GM19455 (cell line): ENCODE results near the gene C1orf21.

Source experiments
- ATAC-seq: cut with Tn5 transposase; IDR thresholded peaks from one replicate; pipeline ENCODE4 v1.9.1; 2021; ENCODE audit not compliant: unreplicated experiment

Gene C1orf21

GRCh38 chr1:184512724-184513123 lies 125.9 kb downstream of the C1orf21 start:
- ATAC-seq, result no peak

- ATAC-seq, result no peak
Observed at GRCh38 chr1:184513421-184513820, 126.6 kb downstream of the C1orf21 start.

- ATAC-seq, result no peak
Observed at GRCh38 chr1:184513966-184514365, 127.1 kb downstream of the C1orf21 start.

- ATAC-seq, result no peak
Observed at GRCh38 chr1:184514447-184514846, 127.6 kb downstream of the C1orf21 start.

DNA sequence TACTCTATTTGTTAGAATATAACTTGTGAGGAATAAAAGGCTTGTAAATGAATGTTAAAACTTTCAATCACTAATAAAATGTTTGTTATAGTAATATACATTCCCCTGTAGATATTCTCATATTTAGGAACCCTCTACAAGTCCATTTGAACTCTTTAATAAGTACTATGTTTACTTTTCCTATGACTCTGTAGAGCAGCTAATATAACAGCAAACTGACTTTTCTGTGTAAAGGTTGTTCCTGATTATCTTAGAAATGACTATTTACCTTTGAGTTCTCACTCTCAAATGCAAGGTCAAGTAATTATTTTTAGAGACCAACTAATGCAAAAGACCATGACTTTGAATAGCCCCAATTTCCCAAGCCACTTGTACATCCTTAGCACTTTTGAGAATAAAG lies 130.3 kb downstream of the C1orf21 start:
- no peak for ATAC-seq

- ATAC-seq, result no peak
Observed at GRCh38 chr1:184518736-184519357, 132.0 kb downstream of the C1orf21 start.

- ATAC-seq, result no peak
Observed at GRCh38 chr1:184520336-184520735, 133.5 kb downstream of the C1orf21 start.

- no peak for ATAC-seq
Observed at GRCh38 chr1:184524248-184524647, 137.4 kb downstream of the C1orf21 start.

- no peak for ATAC-seq
Observed at GRCh38 chr1:184527402-184527801, 140.6 kb downstream of the C1orf21 start.

DNA sequence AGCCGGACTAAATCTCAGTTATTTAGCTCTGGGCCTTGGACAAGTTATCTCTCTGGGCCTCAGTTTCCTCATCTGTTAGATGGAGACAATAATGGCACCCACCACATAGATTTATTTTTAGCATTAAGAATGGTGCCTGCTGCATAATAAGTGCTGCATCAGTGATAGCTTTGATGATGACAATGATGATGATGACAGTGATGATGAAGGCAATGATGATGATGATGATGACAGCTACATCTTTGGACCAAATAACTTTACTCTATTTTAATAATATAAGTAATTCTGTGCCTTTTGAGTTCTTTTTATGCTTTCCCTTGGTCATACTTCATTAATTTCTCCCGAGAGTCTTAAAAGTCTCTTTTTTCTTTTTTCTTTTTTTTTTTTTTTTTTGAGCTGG lies 143.4 kb downstream of the C1orf21 start:
- no peak for ATAC-seq

DNA sequence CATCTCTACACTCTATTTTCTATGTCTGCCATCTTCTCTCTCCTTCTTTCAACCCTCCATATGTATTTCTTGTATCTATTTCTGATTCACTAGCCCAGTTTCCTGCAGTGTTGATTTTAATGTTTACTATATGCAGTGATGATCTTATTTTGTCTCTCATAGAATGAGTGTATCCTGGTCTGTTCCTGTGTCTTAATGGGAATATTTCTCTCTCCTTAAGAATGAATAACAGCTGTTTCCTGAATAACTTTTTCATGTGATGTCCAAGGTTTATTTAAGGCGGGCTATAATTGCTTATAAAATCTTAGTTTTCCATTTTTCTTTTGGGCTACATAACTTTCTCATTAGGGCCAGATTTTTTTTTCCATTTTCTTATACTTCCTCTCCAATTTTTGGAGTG lies 144.5 kb downstream of the C1orf21 start:
- no peak for ATAC-seq

DNA sequence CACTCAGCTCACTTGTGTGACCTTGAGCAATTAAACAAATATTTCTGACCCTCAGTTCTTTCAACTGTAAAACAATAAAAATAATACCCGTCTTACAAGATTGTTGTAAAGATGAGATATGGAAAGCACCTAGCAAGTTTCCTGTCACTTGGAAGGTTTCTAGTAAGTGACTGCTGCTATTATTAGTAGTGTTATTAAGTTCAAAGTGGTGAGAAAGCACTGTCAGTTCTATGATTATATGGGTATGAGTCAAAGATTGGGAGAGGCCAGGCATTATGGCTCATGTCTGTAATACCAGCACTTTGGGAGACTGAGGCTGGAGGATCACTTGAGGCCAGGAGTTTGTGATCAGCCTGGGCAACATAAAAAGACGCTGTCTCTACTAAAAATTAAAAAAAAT lies 145.4 kb downstream of the C1orf21 start:
- no peak for ATAC-seq

- ATAC-seq, result no peak
Observed at GRCh38 chr1:184533049-184533448, 146.2 kb downstream of the C1orf21 start.

DNA sequence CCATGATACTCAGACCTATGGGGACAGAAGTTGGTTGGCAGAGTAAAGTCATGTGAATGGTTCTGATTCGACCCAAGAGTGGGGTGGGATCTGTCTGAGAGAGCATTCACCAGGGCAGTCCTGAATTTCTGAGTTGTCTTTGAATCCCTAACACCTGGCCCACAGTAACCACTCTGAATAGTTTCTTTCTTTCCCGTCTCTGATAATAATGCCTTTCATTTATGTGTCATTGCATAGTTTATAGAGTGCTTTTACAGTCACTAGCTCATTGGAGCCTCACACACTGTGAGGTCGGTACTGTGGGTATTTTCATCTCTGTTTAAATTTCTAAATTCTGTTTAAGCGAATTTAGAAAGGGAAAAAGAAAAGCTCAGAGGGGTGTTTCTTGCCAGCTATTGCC lies 147.1 kb downstream of the C1orf21 start:
- ATAC-seq, result no peak

- ATAC-seq, result no peak
Observed at GRCh38 chr1:184534690-184535089, 147.9 kb downstream of the C1orf21 start.

- ATAC-seq, result no peak
Observed at GRCh38 chr1:184535191-184535970, 148.6 kb downstream of the C1orf21 start.

DNA sequence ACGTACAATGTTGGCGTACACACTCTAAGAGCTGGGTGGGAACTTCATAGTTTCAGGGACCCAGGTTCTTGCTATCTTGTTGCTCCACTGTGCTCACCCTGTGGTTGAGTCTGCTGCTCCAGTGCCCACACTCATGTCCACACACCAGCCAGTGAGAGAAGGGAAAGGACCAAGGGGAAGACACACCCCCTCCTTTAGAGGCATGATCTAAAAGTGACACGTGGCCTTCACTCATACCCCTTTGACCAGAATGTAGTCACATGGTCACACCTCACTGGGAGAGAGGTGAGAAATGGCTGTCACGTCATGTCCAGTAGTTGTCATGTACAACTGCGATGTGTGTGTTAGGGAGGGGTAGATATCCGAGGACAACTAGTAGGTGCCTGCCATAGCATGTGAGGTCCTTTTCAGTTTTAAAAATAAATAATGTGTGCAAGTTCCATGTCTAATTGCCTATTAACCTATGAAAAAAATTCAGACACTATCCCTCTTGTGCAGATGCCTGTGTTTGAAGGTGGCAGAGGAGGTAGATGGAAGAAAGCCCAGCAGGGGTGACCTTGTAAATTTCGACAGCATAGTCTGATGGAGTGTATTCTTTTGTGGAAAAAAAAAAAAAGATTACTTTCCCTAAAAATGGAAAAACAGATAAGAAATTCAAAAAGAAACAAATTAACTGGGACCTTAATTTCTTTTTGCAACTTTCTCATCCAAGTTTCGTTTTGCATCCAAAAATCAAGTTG lies 149.6 kb downstream of the C1orf21 start:
- no peak for ATAC-seq

GRCh38 chr1:184539580-184539979 lies 152.8 kb downstream of the C1orf21 start:
- no peak for ATAC-seq

DNA sequence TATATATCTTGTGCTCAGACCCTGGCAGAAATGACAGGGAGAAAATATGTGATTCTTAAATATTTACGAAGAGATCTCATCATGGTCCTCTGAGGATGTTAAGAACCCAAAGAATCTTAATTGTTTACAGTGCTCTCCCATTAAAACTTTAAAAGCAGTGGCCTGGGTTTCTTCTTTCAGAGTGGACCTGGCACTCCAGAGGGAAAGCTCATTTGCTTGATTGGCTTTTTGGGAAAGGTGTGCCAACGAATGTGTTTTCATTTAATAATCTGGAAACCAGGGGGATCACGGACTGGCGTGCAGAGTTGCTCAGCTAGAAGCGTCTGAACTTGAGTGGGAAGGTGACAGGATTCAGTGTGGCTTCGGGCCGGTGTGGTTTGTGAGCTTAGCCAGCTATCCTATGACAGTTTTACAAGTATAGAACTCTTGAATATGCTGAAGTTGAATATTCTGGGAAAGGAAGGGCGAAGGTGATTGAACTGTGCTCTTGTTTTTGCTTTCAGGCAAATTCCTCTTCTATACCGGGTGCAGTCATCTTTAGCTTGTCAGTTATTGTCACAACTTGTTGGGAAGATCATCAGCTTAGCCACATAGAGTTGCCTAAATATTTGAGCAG lies 154.8 kb downstream of the C1orf21 start:
- no peak for ATAC-seq

- no peak for ATAC-seq
Observed at GRCh38 chr1:184542291-184542690, 155.5 kb downstream of the C1orf21 start.

GRCh38 chr1:184545601-184546000 lies 158.8 kb downstream of the C1orf21 start:
- ATAC-seq, result no peak

DNA sequence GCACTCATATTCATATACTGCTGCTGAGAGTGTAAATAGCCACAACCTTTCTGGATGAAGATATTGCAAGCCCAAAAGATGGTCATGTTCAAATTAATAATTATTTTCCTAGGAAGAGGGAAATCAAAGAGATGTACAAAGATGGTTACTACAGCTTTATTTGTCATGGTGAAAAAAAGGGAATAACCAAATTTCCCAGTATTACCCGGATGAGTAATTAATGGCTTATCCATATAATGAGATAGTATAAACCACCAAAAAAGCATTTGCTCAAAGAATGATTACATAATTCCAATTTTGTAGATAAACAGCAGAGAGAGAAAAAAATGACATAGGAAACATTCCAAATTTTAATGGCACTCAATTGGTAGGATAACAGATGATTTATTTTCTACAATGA lies 165.6 kb downstream of the C1orf21 start:
- ATAC-seq, result no peak
